Nephron progenitor cell (in vitro differentiated cells): Measurements from ENCODE around the gene SELPLG.

Experiments
- DNase-seq: peaks from one replicate; pipeline ENCODE4 v3.0.0; 2021
- H3K27ac Mint-ChIP-seq: 2 replicates; pipeline ENCODE4 v1.8.0; 2021; ENCODE audit warnings: mild to moderate bottlenecking, moderate library complexity, mixed read lengths
- H3K27me3 Mint-ChIP-seq: 2 replicates; pipeline ENCODE4 v1.8.0; 2021; ENCODE audit warnings: mild to moderate bottlenecking, low read depth, mixed read lengths; ENCODE audit not compliant: poor library complexity
- H3K36me3 Mint-ChIP-seq: 2 replicates; pipeline ENCODE4 v1.8.0; 2021; ENCODE audit warnings: low read depth, mixed read lengths
- H3K4me1 Mint-ChIP-seq: 2 replicates; pipeline ENCODE4 v1.8.0; 2021; ENCODE audit warnings: mixed read lengths
- H3K4me3 Mint-ChIP-seq: 2 replicates; pipeline ENCODE4 v1.8.0; 2021; ENCODE audit warnings: mild to moderate bottlenecking, moderate library complexity, mixed read lengths
- H3K9me3 Mint-ChIP-seq: 2 replicates; pipeline ENCODE4 v1.8.0; 2021; ENCODE audit warnings: mild to moderate bottlenecking, moderate library complexity, mixed read lengths
- TF ChIP-seq, protein P1 (sequence below): fragments of 200-600 bp; sonication (generic); IDR thresholded peaks from 2 replicates; pipeline ENCODE4 v1.5.0; 2021; ENCODE audit warnings: antibody characterized with exemption

Gene SELPLG

DNA sequence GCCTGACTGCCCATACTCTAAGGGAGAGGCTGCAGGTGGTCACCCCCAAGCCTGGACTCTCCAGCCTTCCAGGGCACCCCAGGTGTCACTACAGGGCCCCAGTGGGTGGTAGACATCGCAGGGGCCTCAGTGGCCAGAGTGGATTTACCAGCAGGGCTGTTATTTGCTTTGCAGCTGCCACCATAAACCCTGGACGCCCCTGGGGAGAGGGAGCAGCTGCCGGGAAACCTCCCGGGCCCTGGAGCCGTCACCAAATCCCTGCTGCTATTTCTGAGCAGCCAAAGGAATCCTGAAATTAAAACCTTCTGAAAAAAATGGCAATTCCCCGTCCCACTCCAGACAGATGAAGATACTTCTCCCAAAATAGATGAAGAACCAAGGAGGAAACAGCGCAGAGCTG lies 49.7 kb downstream of the SELPLG start:
- TF ChIP-seq, protein P1, sequence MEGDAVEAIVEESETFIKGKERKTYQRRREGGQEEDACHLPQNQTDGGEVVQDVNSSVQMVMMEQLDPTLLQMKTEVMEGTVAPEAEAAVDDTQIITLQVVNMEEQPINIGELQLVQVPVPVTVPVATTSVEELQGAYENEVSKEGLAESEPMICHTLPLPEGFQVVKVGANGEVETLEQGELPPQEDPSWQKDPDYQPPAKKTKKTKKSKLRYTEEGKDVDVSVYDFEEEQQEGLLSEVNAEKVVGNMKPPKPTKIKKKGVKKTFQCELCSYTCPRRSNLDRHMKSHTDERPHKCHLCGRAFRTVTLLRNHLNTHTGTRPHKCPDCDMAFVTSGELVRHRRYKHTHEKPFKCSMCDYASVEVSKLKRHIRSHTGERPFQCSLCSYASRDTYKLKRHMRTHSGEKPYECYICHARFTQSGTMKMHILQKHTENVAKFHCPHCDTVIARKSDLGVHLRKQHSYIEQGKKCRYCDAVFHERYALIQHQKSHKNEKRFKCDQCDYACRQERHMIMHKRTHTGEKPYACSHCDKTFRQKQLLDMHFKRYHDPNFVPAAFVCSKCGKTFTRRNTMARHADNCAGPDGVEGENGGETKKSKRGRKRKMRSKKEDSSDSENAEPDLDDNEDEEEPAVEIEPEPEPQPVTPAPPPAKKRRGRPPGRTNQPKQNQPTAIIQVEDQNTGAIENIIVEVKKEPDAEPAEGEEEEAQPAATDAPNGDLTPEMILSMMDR = no peak
- Mint-ChIP-seq H3K27ac (no peak overlapping the region), H3K36me3 (no peaks in the 10 kb centered on the region)

DNA sequence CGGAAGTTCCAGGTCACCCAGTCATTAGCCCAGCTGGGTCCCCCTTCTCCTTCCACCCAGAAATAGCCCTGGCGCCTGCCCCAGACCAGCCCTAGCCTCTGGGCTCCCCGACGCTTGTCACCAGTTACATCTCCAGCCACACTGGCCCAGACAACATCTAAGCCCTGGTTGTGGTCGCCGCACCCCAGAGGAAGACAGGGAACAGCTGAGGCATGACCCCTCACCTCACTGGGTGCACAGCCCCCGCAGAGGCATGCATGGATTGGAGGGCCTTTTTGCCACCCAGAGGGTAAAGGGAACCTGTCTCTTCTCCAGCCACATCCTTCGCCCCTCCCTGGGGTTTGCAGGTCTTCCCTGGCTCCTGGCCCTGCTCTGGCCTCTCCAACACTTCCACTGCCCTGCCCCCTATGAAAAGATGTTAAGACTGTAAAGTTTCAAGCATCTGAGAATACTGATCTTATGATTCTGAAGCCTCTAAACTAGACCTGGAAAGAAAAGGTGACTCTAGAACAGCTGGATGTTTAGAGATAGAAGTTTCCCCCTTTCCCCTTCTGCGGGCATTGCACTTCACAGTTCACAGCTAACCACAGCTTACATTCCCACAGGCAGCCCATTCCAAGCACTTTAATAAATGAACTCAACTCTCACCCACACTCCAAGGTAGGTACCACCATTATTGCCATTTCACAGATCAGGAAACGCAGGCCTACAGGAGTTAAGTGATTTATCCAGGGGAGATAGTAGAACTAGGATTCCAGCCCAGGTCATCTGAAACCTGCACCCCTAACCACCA lies 50.5 kb downstream of the SELPLG start:
- Mint-ChIP-seq H3K27ac (peak overlapping the region; percentile 6), H3K36me3 (no peaks in the 10 kb centered on the region), H3K27me3 (peaks cover 7% of the 10 kb centered on the region), H3K4me1 (peaks cover 49% of the 10 kb centered on the region), H3K9me3 (no peaks in the 10 kb centered on the region), H3K4me3 (no peak overlapping the region)
- no peak for DNase-seq
- TF ChIP-seq, protein P1 = no peak

More for the DNA sequence above, 49.7 kb downstream of the SELPLG start:
- no peak for DNase-seq
- no peaks in the 10 kb centered on the region for H3K27me3 Mint-ChIP-seq
- no peak overlapping the region for H3K4me3 Mint-ChIP-seq
- peaks cover 52% of the 10 kb centered on the region for H3K4me1 Mint-ChIP-seq
- H3K9me3 Mint-ChIP-seq = no peaks in the 10 kb centered on the region

DNA sequence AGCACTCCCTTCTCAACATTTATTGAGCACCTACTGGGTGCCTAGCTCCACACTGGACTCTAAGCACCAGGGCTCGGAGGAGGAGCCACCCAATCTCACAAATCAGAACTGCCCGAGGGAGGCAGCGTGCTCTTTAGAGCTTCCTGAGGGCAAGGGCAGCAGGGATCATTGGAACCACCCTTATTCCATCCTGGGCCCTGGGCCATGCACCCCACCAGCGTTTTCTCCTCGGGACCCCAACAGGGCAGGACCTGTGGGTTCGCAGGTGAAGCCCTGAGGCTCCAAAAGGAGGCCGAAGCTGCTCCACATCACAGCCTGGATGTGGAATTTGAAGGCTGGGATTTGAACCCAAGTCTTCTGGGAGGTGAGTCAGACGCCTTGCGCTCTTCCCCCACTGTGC lies 51.2 kb downstream of the SELPLG start:
- H3K4me3 Mint-ChIP-seq = no peak overlapping the region
- no peaks in the 10 kb centered on the region for H3K9me3 Mint-ChIP-seq
- H3K36me3 Mint-ChIP-seq = no peaks in the 10 kb centered on the region
- no peak for DNase-seq
- TF ChIP-seq, protein P1 = no peak
- peaks cover 9% of the 10 kb centered on the region for H3K27me3 Mint-ChIP-seq
- peaks cover 42% of the 10 kb centered on the region for H3K4me1 Mint-ChIP-seq
- no peak overlapping the region for H3K27ac Mint-ChIP-seq

DNA sequence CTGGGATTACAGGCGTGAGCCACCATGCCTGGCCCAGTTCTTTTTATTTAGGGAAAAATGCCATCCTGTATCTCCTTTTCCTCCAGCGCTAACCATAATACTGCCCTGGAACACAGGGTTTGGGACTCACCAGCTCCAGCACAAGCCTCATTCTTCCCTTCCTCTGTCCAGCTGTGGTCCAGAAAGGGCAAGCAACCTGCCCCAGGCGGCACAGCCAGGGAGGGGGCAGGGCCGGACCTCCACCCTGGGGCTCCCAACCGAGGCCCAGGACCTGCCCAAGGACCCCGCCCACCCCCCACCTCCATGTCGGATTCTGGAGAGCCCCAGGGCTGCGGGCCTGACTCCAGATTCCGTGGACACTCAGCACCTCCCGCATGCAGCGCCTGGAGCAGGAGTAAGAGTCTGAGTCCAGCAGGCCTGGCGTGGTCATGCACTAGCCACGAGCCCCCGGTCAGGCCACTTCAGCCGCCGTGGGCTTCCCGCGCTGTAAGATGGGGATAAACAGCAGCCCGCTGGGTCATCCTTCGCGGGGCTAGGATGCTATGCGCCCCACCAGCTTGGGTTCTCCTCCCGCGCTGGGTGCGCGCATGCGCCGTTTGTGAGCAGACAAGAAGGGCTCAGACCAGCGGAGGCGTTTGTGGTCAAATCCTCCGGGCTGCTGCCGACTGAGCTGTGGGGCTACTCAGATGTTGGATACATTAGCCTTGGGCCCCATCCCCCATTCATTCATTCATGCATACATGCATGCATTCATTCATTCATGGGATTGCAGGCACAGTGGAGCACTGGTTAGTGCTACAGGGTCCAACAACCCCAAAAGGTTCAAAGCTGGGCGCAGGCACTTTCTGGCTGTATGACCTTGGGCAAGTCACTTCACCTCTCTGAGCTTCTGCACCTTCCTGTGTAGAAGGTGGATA lies 52.1 kb downstream of the SELPLG start:
- peaks cover 40% of the 10 kb centered on the region for H3K4me1 Mint-ChIP-seq
- no peaks in the 10 kb centered on the region for H3K9me3 Mint-ChIP-seq
- peaks cover 9% of the 10 kb centered on the region for H3K27me3 Mint-ChIP-seq
- TF ChIP-seq, protein P1 = no peak
- no peak overlapping the region for H3K4me3 Mint-ChIP-seq
- no peak overlapping the region for H3K27ac Mint-ChIP-seq
- H3K36me3 Mint-ChIP-seq = no peaks in the 10 kb centered on the region
- no peak for DNase-seq

DNA sequence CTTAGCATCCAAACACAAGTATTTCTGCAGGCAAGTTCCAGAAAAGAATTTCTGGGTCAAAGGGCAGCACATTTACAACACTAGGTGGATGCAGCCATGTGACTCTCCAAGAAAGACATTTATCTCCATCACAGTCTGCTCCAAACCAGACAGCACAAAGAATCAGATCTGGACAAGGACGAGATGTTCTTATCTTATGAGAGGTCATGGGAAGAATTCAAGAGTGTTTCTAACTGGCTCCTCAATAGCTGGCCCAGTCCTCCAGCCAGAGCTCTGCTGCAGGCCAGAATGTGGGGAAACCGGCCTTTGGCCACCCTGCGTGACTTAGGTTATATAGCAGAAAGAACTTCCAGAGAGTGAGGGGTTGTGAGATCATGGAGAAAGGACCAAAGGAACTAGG lies 53.2 kb downstream of the SELPLG start:
- TF ChIP-seq, protein P1 = no peak
- DNase-seq = no peak
- H3K27me3 Mint-ChIP-seq = peaks cover 13% of the 10 kb centered on the region
- peaks cover 40% of the 10 kb centered on the region for H3K4me1 Mint-ChIP-seq
- H3K27ac Mint-ChIP-seq = no peak overlapping the region
- H3K4me3 Mint-ChIP-seq = no peak overlapping the region
- H3K36me3 Mint-ChIP-seq = no peaks in the 10 kb centered on the region
- no peaks in the 10 kb centered on the region for H3K9me3 Mint-ChIP-seq
